Activated CD8-positive, alpha-beta T cell treated with anti-CD3 and anti-CD28 coated beads for 36 hours (primary cell): ENCODE measurements around the gene COL5A2. TPM values are rescaled to one million over a fixed set of nuclear protein-coding genes. Genes with fewer than 3 reads are reported as not detected.

Experiments used
- ATAC-seq: fragments of 200-7000 bp; cut with Tn5 transposase; one replicate; pipeline ENCODE4 v1.10.0; 2021; ENCODE audit warnings: mild to moderate bottlenecking, moderate library complexity
- CTCF ChIA-PET: fragments of 350-600 bp; sonication (Branson Sonifier 250); formaldehyde crosslinking; loops from one replicate; lab custom pipeline; 2021; ENCODE audit warnings: antibody characterized with exemption; lab: Charles Lee
- POLR2A ChIA-PET: fragments of 350-600 bp; sonication (Branson Sonifier 250); formaldehyde crosslinking; loops from one replicate; lab custom pipeline; 2021; ENCODE audit warnings: antibody characterized with exemption; lab: Charles Lee
- DNase-seq: peaks from one replicate; pipeline ENCODE4 v3.0.0-alpha.2; 2020
- H3K27ac Mint-ChIP-seq: one replicate; pipeline ENCODE4 v1.8.0; 2021; ENCODE audit warnings: mild to moderate bottlenecking, mixed read lengths
- H3K27me3 Mint-ChIP-seq: one replicate; pipeline ENCODE4 v1.8.0; 2021; ENCODE audit warnings: mixed read lengths
- H3K36me3 Mint-ChIP-seq: one replicate; pipeline ENCODE4 v1.8.0; 2021; ENCODE audit warnings: low read depth, mixed read lengths
- H3K4me1 Mint-ChIP-seq: one replicate; pipeline ENCODE4 v1.8.0; 2021; ENCODE audit warnings: low read depth, mixed read lengths
- H3K4me3 Mint-ChIP-seq: one replicate; pipeline ENCODE4 v1.8.0; 2021; ENCODE audit warnings: mild to moderate bottlenecking, moderate library complexity, mixed read lengths
- H3K9me3 Mint-ChIP-seq: one replicate; pipeline ENCODE4 v1.8.0; 2021; ENCODE audit warnings: mixed read lengths
- CTCF ChIP-seq: fragments of 200-600 bp; IDR thresholded peaks from one replicate; pipeline ENCODE4 v1.8.0; 2022; ENCODE audit warnings: antibody characterized with exemption, mild to moderate bottlenecking
- intact Hi-C: fragments of 100-400 bp; cut with micrococcal nuclease; formaldehyde crosslinking; loops from one replicate; pipeline ENCODE4 v1.10.0; 2022
- total RNA-seq, 2 experiments: library from RNA; stranded (reverse); gene quantifications; one replicate each; pipeline ENCODE4 v1.2.3, GENCODE V29; 2021

The COL5A2 gene
- total RNA-seq, 2 experiments from 2014 or later, result 2.3 to 3.3 TPM

GRCh38 chr2:189076572-189076971 lies 103.0 kb downstream of the COL5A2 start:
- no peak overlapping the region for H3K27ac Mint-ChIP-seq
- TF ChIP-seq CTCF, result no peak
- intact Hi-C loops, result no loop called here
- ChIA-PET POLR2A (no interaction called here), CTCF (interaction anchor here (1.6 to 2.2 kb wide), 2 partner anchors 17 to 336 kb away, joined by 4 to 6 read pairs; no protein-coding TSS in a partner anchor)
- ATAC-seq, result no peak
- H3K9me3 Mint-ChIP-seq, result no peaks in the 10 kb centered on the region
- H3K36me3 Mint-ChIP-seq, result no peaks in the 10 kb centered on the region
- no peak overlapping the region for H3K4me3 Mint-ChIP-seq
- H3K4me1 Mint-ChIP-seq, result no peaks in the 10 kb centered on the region
- no peak for DNase-seq
- H3K27me3 Mint-ChIP-seq, result no peaks in the 10 kb centered on the region

- DNase-seq, result no peak
- CTCF ChIA-PET, result interaction anchor here (1.6 to 2.2 kb wide), 2 partner anchors 18 to 336 kb away, joined by 4 to 6 read pairs; no protein-coding TSS in a partner anchor
- no peak overlapping the region for H3K27ac Mint-ChIP-seq
Measured at GRCh38 chr2:189076120-189076519, 103.4 kb downstream of the COL5A2 start.

GRCh38 chr2:189074506-189074905 lies 105.1 kb downstream of the COL5A2 start:
- intact Hi-C loops, result no loop called here
- no peaks in the 10 kb centered on the region for H3K4me1 Mint-ChIP-seq
- TF ChIP-seq CTCF, result no peak
- no peak for ATAC-seq
- no peaks in the 10 kb centered on the region for H3K27me3 Mint-ChIP-seq
- ChIA-PET CTCF (no interaction called here), POLR2A (no interaction called here)
- no peak overlapping the region for H3K27ac Mint-ChIP-seq
- DNase-seq, result no peak
- H3K9me3 Mint-ChIP-seq, result no peaks in the 10 kb centered on the region
- H3K4me3 Mint-ChIP-seq, result no peak overlapping the region
- H3K36me3 Mint-ChIP-seq, result no peaks in the 10 kb centered on the region

More at GRCh38 chr2:189076120-189076519, 103.4 kb downstream of the COL5A2 start:
- no peak overlapping the region for H3K4me3 Mint-ChIP-seq
- no peaks in the 10 kb centered on the region for H3K4me1 Mint-ChIP-seq
- TF ChIP-seq CTCF, result no peak
- intact Hi-C loops, result no loop called here
- no peaks in the 10 kb centered on the region for H3K27me3 Mint-ChIP-seq
- POLR2A ChIA-PET, result interaction anchor here (0.6 kb wide), 1 partner anchor 23 kb away, joined by 4 read pairs; no protein-coding TSS in a partner anchor
- no peaks in the 10 kb centered on the region for H3K36me3 Mint-ChIP-seq
- H3K9me3 Mint-ChIP-seq, result no peaks in the 10 kb centered on the region
- no peak for ATAC-seq

GRCh38 chr2:189072036-189072435 lies 107.5 kb downstream of the COL5A2 start:
- no peak for TF ChIP-seq CTCF
- H3K36me3 Mint-ChIP-seq, result no peaks in the 10 kb centered on the region
- no peak for DNase-seq
- no peak overlapping the region for H3K27ac Mint-ChIP-seq
- H3K27me3 Mint-ChIP-seq, result no peaks in the 10 kb centered on the region
- H3K4me1 Mint-ChIP-seq, result no peaks in the 10 kb centered on the region
- CTCF ChIA-PET, result no interaction called here
- POLR2A ChIA-PET, result no interaction called here
- no peak overlapping the region for H3K4me3 Mint-ChIP-seq
- ATAC-seq, result no peak
- intact Hi-C loops, result no loop called here
- H3K9me3 Mint-ChIP-seq, result no peaks in the 10 kb centered on the region

GRCh38 chr2:189069855-189070619 lies 109.5 kb downstream of the COL5A2 start:
- POLR2A ChIA-PET, result no interaction called here
- TF ChIP-seq CTCF, result no peak
- Mint-ChIP-seq H3K9me3 (no peaks in the 10 kb centered on the region), H3K4me1 (no peaks in the 10 kb centered on the region), H3K4me3 (no peak overlapping the region), H3K27me3 (no peaks in the 10 kb centered on the region), H3K36me3 (no peaks in the 10 kb centered on the region), H3K27ac (no peak overlapping the region)
- DNase-seq (no peak), ATAC-seq (no peak)
- CTCF ChIA-PET, result interaction anchor here (1.5 kb wide), 1 partner anchor 24 kb away, joined by 6 read pairs; no protein-coding TSS in a partner anchor
- intact Hi-C loops, result no loop called here
